ENCODE data around the gene PDGFA. TPM values are rescaled to one million over a fixed set of nuclear protein-coding genes. Genes with fewer than 3 reads are reported as not detected.

The PDGFA gene
- total RNA-seq, 4 donors from 2014 or later, result 5.1 to 13.5 (median 8.5) TPM

- Histone ChIP-seq H3K27me3 (no peaks in the 10 kb centered on the region), H3K27ac (peak overlapping the region in 2 of 4 donors; percentile 17 to 21), H3K36me3 (no peaks in the 10 kb centered on the region), H3K9me3 (peaks cover 0 to 4% (median 0%) of the 10 kb centered on the region in 3 donors), H3K4me1 (peaks cover 31 to 47% (median 36%) of the 10 kb centered on the region in 3 donors), H3K4me3 (no peak overlapping the region)
- no peak for DNase-seq
- no peak for TF ChIP-seq CTCF (IDR thresholded peaks at IDR 0.05)
- TF ChIP-seq POLR2A (IDR thresholded peaks at IDR 0.05), result no peak
- WGBS, 2 donors, result 78 to 85% methylated on average over 17 to 21 of the region's 28 CpGs
- intact Hi-C loops (cut with DNase I), result loop anchor here (10.0 kb wide), 1 partner anchor 193 kb away; no protein-coding TSS in a partner anchor
These were observed 22.6 kb upstream of the PDGFA start for GRCh38 chr7:542131-542712.

- DNase-seq, result no peak
- intact Hi-C loops (cut with DNase I), result loop anchor here (10.0 kb wide), 1 partner anchor 193 kb away; no protein-coding TSS in a partner anchor
- no peak overlapping the region for H3K4me3 ChIP-seq
- H3K9me3 ChIP-seq, result peaks cover 0 to 4% (median 0%) of the 10 kb centered on the region in 3 donors
- WGBS, 2 donors, result 90 to 94% methylated on average over 9 of the region's 17 CpGs
- H3K27me3 ChIP-seq, result no peaks in the 10 kb centered on the region
- H3K36me3 ChIP-seq, result no peaks in the 10 kb centered on the region
- TF ChIP-seq POLR2A (IDR thresholded peaks at IDR 0.05) (no peak), CTCF (IDR thresholded peaks at IDR 0.05) (no peak)
- H3K27ac ChIP-seq, result no peak overlapping the region
- peaks cover 31 to 47% (median 36%) of the 10 kb centered on the region in 3 donors for H3K4me1 ChIP-seq
These were observed 22.0 kb upstream of the PDGFA start for GRCh38 chr7:541661-542060.

GRCh38 chr7:540997-541396 is 21.4 kb upstream of the PDGFA start:
- intact Hi-C loops (cut with DNase I), result loop anchor here (10.0 kb wide), 1 partner anchor 194 kb away; no protein-coding TSS in a partner anchor
- WGBS, 2 donors, result no CpG with 5 or more reads among the region's 12 CpGs
- peaks cover 31 to 47% (median 36%) of the 10 kb centered on the region in 3 donors for H3K4me1 ChIP-seq
- H3K9me3 ChIP-seq, result peaks cover 0 to 4% (median 0%) of the 10 kb centered on the region in 3 donors
- H3K4me3 ChIP-seq, result no peak overlapping the region
- TF ChIP-seq POLR2A (IDR thresholded peaks at IDR 0.05) (no peak), CTCF (IDR thresholded peaks at IDR 0.05) (no peak)
- H3K27ac ChIP-seq, result no peak overlapping the region
- H3K36me3 ChIP-seq, result no peaks in the 10 kb centered on the region
- no peak for DNase-seq
- no peaks in the 10 kb centered on the region for H3K27me3 ChIP-seq

GRCh38 chr7:540579-540978 is 20.9 kb upstream of the PDGFA start:
- no peak for TF ChIP-seq CTCF (IDR thresholded peaks at IDR 0.05)
- TF ChIP-seq POLR2A (IDR thresholded peaks at IDR 0.05), result no peak
- Histone ChIP-seq H3K9me3 (peaks cover 0 to 4% (median 0%) of the 10 kb centered on the region in 3 donors), H3K4me1 (peaks cover 31 to 47% (median 36%) of the 10 kb centered on the region in 3 donors), H3K36me3 (no peaks in the 10 kb centered on the region), H3K27me3 (no peaks in the 10 kb centered on the region), H3K4me3 (no peak overlapping the region), H3K27ac (no peak overlapping the region)
- WGBS, 2 donors, result 90 to 96% methylated on average over 7 to 9 of the region's 14 CpGs
- intact Hi-C loops (cut with DNase I), result loop anchor here (10.0 kb wide), 1 partner anchor 194 kb away; no protein-coding TSS in a partner anchor
- no peak for DNase-seq

GRCh38 chr7:539731-540411 is 20.2 kb upstream of the PDGFA start:
- TF ChIP-seq CTCF (IDR thresholded peaks at IDR 0.05) (no peak), POLR2A (IDR thresholded peaks at IDR 0.05) (no peak)
- Histone ChIP-seq H3K4me3 (no peak overlapping the region), H3K27me3 (peaks cover 0 to 2% (median 0%) of the 10 kb centered on the region in 4 donors), H3K4me1 (peaks cover 31 to 47% (median 36%) of the 10 kb centered on the region in 3 donors), H3K36me3 (no peaks in the 10 kb centered on the region), H3K9me3 (peaks cover 0 to 4% (median 0%) of the 10 kb centered on the region in 3 donors), H3K27ac (peak overlapping the region; percentile 37 to 65 (median 54))
- 28 to 32% methylated on average over 2 to 4 of the region's 17 CpGs for WGBS, 2 donors
- intact Hi-C loops (cut with DNase I), result loop anchor here (10.0 kb wide), 1 partner anchor 195 kb away; no protein-coding TSS in a partner anchor
- no peak for DNase-seq

Measured in esophagus squamous epithelium (tissue), 5 donors.